ENCODE data around the gene HPSE2.
A peak's percentile ranks its signal among the peaks of the same experiment; 100 is the strongest.

HPSE2 gene

GRCh38 chr10:98481404-98481945 lies 754.2 kb downstream of the HPSE2 start:
- no peak for DNase-seq

DNA sequence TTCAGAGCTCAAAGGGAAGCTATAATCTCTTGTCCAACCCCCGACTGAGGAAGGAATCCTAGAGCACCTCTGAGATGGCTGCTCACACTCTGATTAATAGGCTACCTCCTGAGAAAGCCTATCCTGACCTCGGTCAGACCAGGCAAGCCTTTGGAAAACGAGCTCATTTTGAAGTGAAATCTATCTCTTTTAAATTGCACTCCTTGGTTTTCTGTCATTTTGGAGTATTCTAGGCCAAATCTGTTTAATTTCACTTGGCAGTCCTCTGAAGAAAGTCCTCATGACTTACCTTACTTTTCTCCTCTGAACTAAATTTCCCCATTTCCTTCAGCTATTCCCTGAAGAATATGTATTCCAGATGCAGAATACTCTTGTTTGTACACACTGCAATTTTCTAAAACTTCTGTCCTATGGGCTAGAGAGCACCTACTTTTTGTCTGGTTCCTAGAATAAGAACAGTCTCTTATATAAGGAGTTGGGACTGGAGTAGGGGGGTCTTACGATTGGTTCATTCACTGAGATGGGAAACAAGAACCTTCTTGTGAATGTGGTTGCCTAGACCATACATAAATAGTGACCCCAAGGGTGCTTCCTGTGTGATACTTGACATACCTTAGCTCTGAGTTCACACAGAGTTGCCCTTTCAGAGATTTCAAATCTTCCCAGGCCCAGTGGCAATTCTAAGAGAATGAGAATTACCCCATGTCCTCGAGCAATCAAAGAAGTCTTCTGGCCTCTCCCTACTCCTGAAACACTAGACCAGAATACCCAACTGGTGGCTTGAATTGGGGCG lies 757.0 kb downstream of the HPSE2 start:
- DNase-seq, result no peak

- DNase-seq, result no peak
Observed at GRCh38 chr10:98477861-98478260, 757.8 kb downstream of the HPSE2 start.

- DNase-seq, result no peak
Observed at GRCh38 chr10:98474628-98475027, 761.0 kb downstream of the HPSE2 start.

DNA sequence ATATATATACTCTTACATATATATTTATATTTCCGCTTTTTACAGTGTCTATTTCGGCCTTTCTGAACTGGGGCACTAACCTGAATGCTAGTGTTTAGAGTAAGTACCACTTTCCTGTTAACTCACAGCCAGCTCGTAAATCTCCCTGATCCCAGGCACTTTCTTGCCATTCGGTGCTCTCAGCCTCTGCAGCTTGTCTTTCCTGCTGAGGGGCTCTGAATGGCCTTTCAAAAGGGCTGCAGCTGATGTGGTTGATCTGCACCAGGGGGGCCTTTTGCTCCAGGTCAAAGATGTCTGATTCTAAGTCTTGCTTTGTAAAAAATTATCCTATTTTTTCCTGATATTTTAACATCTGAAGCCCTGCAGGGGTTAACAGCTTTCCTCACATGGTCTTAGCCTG lies 763.5 kb downstream of the HPSE2 start:
- DNase-seq, result no peak

GRCh38 chr10:98470850-98471249 lies 764.8 kb downstream of the HPSE2 start:
- no peak for DNase-seq

DNA sequence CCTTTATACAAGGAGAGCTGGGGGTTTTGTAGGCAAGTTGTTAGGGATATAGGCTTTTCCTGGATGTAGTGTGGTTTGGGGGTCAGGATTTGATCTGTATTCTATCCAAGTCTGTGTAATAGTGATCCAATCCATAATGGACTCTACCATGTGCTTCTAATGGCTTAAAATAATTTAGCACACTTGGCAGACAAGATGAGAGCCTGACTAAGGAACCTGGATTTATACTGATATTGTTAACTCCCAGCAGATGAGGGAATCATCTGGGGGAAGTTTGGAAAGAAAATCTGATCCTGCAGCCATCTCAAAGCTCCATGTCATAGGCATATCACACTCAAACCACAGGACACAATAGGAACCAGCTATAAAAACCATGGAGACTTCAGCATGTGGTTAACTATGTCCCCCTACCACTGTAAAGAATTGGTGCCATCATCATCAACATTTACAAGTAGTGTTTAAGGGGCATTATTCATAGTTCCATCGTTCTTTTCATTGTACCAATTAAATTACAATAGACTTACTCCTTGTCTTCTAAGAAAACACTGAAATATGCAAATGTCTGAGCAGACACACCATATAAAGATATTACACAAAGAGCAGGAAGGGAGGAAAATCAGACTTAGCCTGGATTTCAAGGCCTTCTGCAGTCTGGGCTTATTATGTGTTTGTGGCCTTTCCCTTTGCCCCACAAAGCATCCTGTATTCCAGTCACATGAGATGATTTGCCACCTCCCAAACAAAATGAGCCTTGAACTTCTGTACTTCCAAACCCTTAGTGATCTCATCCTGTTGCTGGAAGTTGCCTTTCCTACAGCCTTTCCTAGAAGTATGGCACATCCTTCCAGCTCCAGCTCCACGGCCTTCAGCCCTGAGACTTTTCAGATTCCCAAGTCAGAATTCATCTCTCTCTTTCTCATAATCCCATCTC lies 766.4 kb downstream of the HPSE2 start:
- DNase-seq, result no peak

GRCh38 chr10:98467506-98468318 lies 767.9 kb downstream of the HPSE2 start:
- peak; percentile 62 for DNase-seq

- DNase-seq, result no peak
Observed at GRCh38 chr10:98466861-98467505, 768.7 kb downstream of the HPSE2 start.

GRCh38 chr10:98465866-98466265 lies 769.8 kb downstream of the HPSE2 start:
- no peak for DNase-seq

DNA sequence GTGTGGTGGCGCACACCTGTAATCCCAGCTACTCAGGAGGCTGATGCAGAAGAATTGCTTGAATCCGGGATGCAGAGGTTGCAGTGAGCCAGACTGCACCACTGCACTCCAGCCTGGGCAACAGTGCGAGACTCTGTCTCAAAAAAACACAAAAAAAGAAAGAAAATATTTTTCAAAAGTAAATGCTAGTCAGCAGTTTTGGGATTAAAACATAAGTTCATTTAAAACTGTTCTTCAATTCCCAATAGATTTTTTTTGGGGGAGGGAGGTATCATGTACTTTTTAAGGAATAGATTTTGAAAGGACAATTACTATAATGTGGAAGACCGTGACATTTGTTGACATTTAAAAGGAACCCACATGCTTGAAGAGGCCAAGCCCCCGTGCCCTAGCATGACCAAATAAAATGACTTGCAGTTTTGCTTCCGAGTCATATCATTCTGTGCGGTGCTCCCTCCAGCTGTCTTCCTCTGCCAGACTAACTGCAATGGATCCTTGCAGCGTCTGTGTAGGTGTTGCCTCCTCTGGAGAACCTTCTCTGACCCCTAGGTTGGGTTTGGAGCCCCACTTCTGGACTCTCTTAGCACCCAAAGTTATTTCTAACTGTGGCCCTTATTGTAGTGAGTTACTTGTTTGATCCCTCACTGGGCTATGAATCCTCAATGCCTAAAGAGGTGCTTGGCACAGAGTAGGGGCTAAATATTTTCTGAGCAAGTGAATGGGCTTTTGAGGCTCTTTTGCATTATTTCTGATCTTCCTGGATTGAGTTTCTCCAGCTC lies 771.5 kb downstream of the HPSE2 start:
- no peak for DNase-seq

DNA sequence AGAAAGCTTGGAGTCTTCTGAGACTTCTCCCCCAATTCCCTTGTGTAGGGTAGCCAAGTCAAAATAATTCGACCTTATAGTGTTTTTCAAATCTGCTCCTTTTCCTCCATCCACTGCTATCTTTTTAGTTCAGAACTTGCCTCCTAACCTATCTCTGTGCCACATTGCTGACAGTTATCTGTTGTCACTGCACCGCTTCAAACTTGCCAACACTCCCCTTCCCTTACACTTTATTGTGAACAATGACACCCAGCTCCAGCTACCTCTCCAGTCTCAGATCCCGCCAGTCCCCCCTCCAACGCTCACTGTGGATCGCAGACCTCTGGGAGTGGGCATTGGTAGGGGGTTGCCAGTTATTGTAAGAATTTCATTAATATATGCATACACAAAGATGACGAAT lies 772.6 kb downstream of the HPSE2 start:
- no peak for DNase-seq

- no peak for DNase-seq
Observed at GRCh38 chr10:98461500-98461842, 774.2 kb downstream of the HPSE2 start.

DNA sequence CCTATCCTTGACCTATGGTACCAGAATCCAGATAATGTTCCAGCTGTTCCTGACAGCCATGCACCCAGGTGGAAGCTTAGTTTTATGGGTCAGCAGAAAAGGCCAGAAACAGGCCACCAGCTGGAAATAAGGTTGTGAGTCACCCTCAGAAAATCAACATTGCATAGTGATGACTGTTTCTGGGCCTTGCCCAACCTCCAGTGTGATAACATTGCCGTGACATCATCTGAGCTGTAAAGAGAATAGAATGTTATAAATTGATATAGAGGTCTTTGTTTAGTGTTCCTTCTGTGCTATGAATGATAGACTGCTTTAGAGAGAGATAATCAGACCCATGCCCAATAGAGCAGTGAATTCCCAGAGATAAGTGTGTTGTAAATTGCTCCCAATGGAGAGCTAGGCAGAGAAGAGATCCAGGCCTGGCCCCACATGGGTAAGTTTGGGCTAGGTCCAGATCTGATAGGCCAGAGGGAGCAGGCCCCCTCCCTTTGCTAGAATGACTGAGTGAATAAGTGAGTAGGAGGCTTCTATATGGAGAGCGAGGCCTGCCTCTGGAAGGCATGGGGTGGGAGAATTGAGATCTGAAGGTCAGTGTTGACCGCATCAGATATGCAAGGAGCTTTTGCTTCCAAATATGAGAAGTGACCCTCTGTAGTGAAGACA lies 774.7 kb downstream of the HPSE2 start:
- DNase-seq, result no peak

- DNase-seq, result no peak
Observed at GRCh38 chr10:98458809-98459784, 776.6 kb downstream of the HPSE2 start.

- DNase-seq, result no peak
Observed at GRCh38 chr10:98457721-98458120, 777.9 kb downstream of the HPSE2 start.

- DNase-seq, result no peak
Observed at GRCh38 chr10:98456686-98457482, 778.8 kb downstream of the HPSE2 start.

DNA sequence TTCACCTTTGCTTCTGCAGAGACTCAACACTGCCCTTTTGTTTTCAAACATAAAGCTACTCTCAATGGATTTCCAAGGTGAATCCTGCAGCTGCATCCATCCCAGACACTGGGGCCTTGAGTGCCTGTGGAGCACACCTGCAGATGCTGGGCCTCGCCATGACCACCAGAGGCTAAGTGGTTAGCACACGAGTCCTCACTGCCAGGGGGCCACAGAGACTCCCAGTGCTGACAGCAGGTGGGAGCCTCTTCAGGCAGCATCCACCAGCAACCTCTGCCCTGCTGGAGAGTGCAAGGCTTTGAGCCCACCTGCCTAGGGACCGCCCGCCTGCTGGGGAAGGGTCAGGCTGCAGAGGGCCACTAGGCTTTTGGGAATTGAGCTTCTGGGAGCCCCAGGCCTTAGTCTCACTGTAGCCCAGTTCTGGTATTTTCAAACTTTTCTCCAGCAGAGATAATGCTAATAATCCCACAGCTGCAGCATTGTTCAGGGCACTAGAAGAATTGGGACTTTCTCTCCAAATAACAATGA lies 779.5 kb downstream of the HPSE2 start:
- no peak for DNase-seq

- DNase-seq, result no peak
Observed at GRCh38 chr10:98453729-98454128, 781.9 kb downstream of the HPSE2 start.
